ENCODE results near the gene TSPEAR. TPM values are rescaled to one million over a fixed set of nuclear protein-coding genes. Genes with fewer than 3 reads are reported as not detected.

Gene TSPEAR
- total RNA-seq, 4 donors from 2014 or later = not detected

- H3K27me3 ChIP-seq = peaks cover 80% of the 10 kb centered on the region
- WGBS, 2 donors (ENCODE audit: low coverage in 1 of 2) = 91% methylated on average over 10 of the region's 10 CpGs; no CpG with 5 or more reads in 1 of the 2 donors
- in situ Hi-C loops (cut with MboI; ENCODE audit: low pct_ligation_motif_present in 1 of 4, low pct_unique_long_range_greater_than_20kb in 1 of 4, low sequenced_read_pairs in 3 of 4) = no loop called here
Observed at GRCh38 chr21:44713846-44714245, 2.5 kb upstream of the TSPEAR start.

DNA sequence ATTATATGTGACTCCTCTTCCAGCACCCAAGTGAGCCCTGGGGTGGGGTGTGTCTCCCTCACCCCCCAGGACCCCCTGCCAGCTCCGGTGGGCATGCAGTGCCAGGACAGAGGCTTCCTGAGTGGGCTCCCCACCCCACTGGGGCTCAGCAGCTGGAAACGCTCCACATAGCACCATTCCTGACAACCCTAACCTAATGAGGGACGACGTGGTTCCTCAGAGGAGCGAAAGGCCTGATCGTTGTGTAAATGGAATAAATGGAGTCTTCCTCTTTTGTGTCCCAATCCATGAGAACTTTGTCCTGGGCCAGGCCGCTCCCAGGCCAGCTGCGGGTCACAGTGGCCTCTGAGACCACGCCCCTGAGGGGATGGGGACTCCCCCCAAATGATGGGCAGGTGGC lies 1.8 kb upstream of the TSPEAR start:
- no peaks in the 10 kb centered on the region for H3K9me3 ChIP-seq
- H3K36me3 ChIP-seq = no peaks in the 10 kb centered on the region
- no peak for DNase-seq
- H3K27ac ChIP-seq = no peak overlapping the region
- peaks cover 0 to 4% (median 2%) of the 10 kb centered on the region in 4 donors for H3K4me1 ChIP-seq
- H3K4me3 ChIP-seq = no peak overlapping the region
- intact Hi-C loops (cut with DNase I; ENCODE audit: low total_unique reads) = no loop called here
- in situ Hi-C loops (cut with MboI; ENCODE audit: low pct_ligation_motif_present in 1 of 4, low pct_unique_long_range_greater_than_20kb in 1 of 4, low sequenced_read_pairs in 3 of 4) = no loop called here
- WGBS, 2 donors (ENCODE audit: low coverage in 1 of 2) = 44% methylated on average over 9 of the region's 9 CpGs; no CpG with 5 or more reads in 1 of the 2 donors
- H3K27me3 ChIP-seq = peaks cover 80% of the 10 kb centered on the region
- TF ChIP-seq POLR2AphosphoS5 (IDR thresholded peaks at IDR 0.05) = no peak

More at GRCh38 chr21:44713846-44714245, 2.5 kb upstream of the TSPEAR start:
- Histone ChIP-seq H3K9me3 (no peaks in the 10 kb centered on the region), H3K27ac (no peak overlapping the region), H3K36me3 (no peaks in the 10 kb centered on the region), H3K4me3 (no peak overlapping the region), H3K4me1 (peaks cover 0 to 4% (median 2%) of the 10 kb centered on the region in 4 donors)
- DNase-seq = no peak
- TF ChIP-seq POLR2A (IDR thresholded peaks at IDR 0.05) (no peak), EP300 (IDR thresholded peaks at IDR 0.05; ENCODE audit: low read depth) (no peak)
- intact Hi-C loops (cut with DNase I; ENCODE audit: low total_unique reads) = no loop called here

DNA sequence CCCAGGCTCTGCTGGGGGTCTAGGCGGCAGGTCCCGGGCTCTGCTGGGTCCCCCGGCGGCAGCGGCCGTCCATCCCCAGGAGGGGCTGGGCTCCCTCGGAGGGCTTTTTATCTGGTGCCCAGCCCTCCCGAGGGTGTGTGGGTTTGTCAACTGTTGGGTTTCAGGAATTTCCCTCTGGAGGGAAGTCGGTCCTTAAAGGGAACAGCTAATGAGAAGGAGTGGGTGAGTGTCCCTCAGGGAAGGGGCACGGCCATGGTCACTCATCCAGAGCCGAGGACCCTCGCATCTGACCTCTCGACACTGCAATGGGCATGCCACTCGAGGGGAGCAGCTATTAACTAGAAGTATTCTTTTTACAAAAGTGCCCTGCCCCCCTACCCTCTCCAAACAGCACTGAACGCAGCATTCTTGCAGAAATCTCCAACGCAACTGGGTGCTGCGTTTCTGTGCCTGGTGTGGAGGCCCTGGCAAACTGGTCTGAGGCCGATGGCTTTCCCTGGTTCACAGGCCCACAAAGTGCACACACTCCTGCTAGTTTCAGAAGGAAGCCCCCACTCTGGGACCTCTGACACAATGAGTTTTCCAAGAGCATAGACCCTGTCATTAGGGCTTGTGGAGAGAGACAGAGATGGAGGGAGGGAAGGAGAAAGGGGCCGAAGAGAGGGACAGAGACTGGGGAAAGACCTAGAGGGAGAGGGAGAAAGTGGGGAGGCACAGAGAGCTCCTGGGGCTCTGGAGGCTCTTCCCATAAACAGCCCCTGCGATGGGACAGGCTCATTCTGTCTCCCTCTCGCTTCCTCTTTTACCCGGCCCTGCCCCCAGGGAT lies 1.0 kb upstream of the TSPEAR start:
- 29 to 34% methylated on average over 4 to 21 of the region's 22 CpGs for WGBS, 2 donors (ENCODE audit: low coverage in 1 of 2)
- Histone ChIP-seq H3K27me3 (peaks cover 86% of the 10 kb centered on the region), H3K36me3 (no peaks in the 10 kb centered on the region), H3K4me3 (no peak overlapping the region), H3K27ac (no peak overlapping the region), H3K4me1 (peaks cover 0 to 4% (median 2%) of the 10 kb centered on the region in 4 donors), H3K9me3 (no peaks in the 10 kb centered on the region)
- DNase-seq = no peak
- TF ChIP-seq, protein P1, sequence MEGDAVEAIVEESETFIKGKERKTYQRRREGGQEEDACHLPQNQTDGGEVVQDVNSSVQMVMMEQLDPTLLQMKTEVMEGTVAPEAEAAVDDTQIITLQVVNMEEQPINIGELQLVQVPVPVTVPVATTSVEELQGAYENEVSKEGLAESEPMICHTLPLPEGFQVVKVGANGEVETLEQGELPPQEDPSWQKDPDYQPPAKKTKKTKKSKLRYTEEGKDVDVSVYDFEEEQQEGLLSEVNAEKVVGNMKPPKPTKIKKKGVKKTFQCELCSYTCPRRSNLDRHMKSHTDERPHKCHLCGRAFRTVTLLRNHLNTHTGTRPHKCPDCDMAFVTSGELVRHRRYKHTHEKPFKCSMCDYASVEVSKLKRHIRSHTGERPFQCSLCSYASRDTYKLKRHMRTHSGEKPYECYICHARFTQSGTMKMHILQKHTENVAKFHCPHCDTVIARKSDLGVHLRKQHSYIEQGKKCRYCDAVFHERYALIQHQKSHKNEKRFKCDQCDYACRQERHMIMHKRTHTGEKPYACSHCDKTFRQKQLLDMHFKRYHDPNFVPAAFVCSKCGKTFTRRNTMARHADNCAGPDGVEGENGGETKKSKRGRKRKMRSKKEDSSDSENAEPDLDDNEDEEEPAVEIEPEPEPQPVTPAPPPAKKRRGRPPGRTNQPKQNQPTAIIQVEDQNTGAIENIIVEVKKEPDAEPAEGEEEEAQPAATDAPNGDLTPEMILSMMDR (IDR thresholded peaks at IDR 0.05) = no peak
- no peak for TF ChIP-seq POLR2AphosphoS5 (IDR thresholded peaks at IDR 0.05)
- no peak for TF ChIP-seq POLR2A (IDR thresholded peaks at IDR 0.05)
- no peak for TF ChIP-seq EP300 (IDR thresholded peaks at IDR 0.05; ENCODE audit: low read depth)
- intact Hi-C loops (cut with DNase I; ENCODE audit: low total_unique reads) = no loop called here
- in situ Hi-C loops (cut with MboI; ENCODE audit: low pct_ligation_motif_present in 1 of 4, low pct_unique_long_range_greater_than_20kb in 1 of 4, low sequenced_read_pairs in 3 of 4) = no loop called here

- peaks cover 0 to 4% (median 2%) of the 10 kb centered on the region in 4 donors for H3K4me1 ChIP-seq
- no peak for DNase-seq
- H3K27ac ChIP-seq = no peak overlapping the region
- no peaks in the 10 kb centered on the region for H3K9me3 ChIP-seq
- intact Hi-C loops (cut with DNase I; ENCODE audit: low total_unique reads) = no loop called here
- TF ChIP-seq POLR2AphosphoS5 (IDR thresholded peaks at IDR 0.05) = no peak
- TF ChIP-seq, protein P1 (IDR thresholded peaks at IDR 0.05) = no peak
- TF ChIP-seq EP300 (IDR thresholded peaks at IDR 0.05; ENCODE audit: low read depth) = no peak
- TF ChIP-seq POLR2A (IDR thresholded peaks at IDR 0.05) = no peak
- in situ Hi-C loops (cut with MboI; ENCODE audit: low pct_ligation_motif_present in 1 of 4, low pct_unique_long_range_greater_than_20kb in 1 of 4, low sequenced_read_pairs in 3 of 4) = no loop called here
- no peaks in the 10 kb centered on the region for H3K36me3 ChIP-seq
- H3K4me3 ChIP-seq = no peak overlapping the region
- 6% methylated on average over 20 of the region's 20 CpGs; no CpG with 5 or more reads in 1 of the 2 donors for WGBS, 2 donors (ENCODE audit: low coverage in 1 of 2)
- peaks cover 99% of the 10 kb centered on the region for H3K27me3 ChIP-seq
Observed at GRCh38 chr21:44710756-44711326, 531 bp downstream of the TSPEAR start.

DNA sequence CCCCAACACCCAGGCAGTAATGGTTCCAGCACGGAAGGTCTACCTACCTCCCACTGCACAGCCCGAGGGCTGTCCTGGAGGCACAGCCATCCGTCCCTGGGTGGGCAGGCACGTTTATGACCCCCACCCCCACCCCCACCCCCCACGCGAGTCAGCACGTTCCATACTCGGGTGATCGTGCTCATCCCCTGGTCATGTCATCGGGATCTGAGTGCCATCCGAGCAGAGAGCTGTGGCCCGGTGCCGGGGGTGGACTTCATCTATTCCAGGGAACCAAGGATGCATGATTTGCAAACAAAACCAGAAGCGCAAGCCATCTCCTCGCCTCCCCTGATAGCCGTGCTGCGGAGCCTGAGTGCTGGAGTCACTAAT lies 1.1 kb downstream of the TSPEAR start:
- Histone ChIP-seq H3K27ac (no peak overlapping the region), H3K4me3 (no peak overlapping the region), H3K27me3 (peaks cover 96% of the 10 kb centered on the region), H3K9me3 (no peaks in the 10 kb centered on the region), H3K4me1 (peaks cover 0 to 4% (median 2%) of the 10 kb centered on the region in 4 donors), H3K36me3 (no peaks in the 10 kb centered on the region)
- DNase-seq = no peak
- in situ Hi-C loops (cut with MboI; ENCODE audit: low pct_ligation_motif_present in 1 of 4, low pct_unique_long_range_greater_than_20kb in 1 of 4, low sequenced_read_pairs in 3 of 4) (no loop called here), intact Hi-C loops (cut with DNase I; ENCODE audit: low total_unique reads) (no loop called here)
- TF ChIP-seq EP300 (IDR thresholded peaks at IDR 0.05; ENCODE audit: low read depth) (no peak), POLR2AphosphoS5 (IDR thresholded peaks at IDR 0.05) (no peak), POLR2A (IDR thresholded peaks at IDR 0.05) (no peak)
- WGBS, 2 donors (ENCODE audit: low coverage in 1 of 2) = 14% methylated on average over 17 of the region's 17 CpGs; no CpG with 5 or more reads in 1 of the 2 donors
